AG04450 (cell line): ENCODE data around the gene NEGR1. TPM values are rescaled to one million over a fixed set of nuclear protein-coding genes. Genes with fewer than 3 reads are reported as not detected.

ENCODE experiments used
- CTCF ChIA-PET: fragments of 300-600, 350-600 bp; formaldehyde crosslinking; extraction: SDS; loops from one replicate; lab custom pipeline; 2022; ENCODE audit warnings: antibody characterized with exemption, inconsistent platforms; lab: Charles Lee
- POLR2A ChIA-PET: fragments of 350-600 bp; formaldehyde crosslinking; extraction: SDS; loops from one replicate; lab custom pipeline; 2021; ENCODE audit warnings: antibody characterized with exemption, inconsistent platforms; lab: Yijun Ruan, JAX
- DNase-seq: peaks from one replicate; pipeline ENCODE4 v3.0.0-alpha.2; 2011; ENCODE audit warnings: low read depth, low spot score
- H3K27ac ChIP-seq: one replicate; pipeline ENCODE4 v1.5.1; 2012; ENCODE audit warnings: low read depth, low read length, control low read depth
- H3K27me3 ChIP-seq: one replicate; pipeline ENCODE4 v1.6.0; 2012; ENCODE audit warnings: low read length; ENCODE audit not compliant: control insufficient read depth, insufficient read depth
- H3K4me3 ChIP-seq: 2 replicates; pipeline ENCODE4 v1.5.1; 2011; ENCODE audit warnings: mild to moderate bottlenecking, low read depth, low read length, control low read depth
- H3K9me3 ChIP-seq: 2 replicates; pipeline ENCODE4 v1.5.1; 2012; ENCODE audit warnings: low read length; ENCODE audit not compliant: control insufficient read depth, insufficient read depth
- CTCF ChIP-seq: IDR thresholded peaks from 2 replicates; pipeline ENCODE4 v1.5.1; 2011; ENCODE audit warnings: low read depth, low read length, control low read depth, inconsistent platforms
- polyA plus RNA-seq: library from polyadenylated mRNA; depleted of rRNA; stranded (reverse); fragments of >200 nt; gene quantifications from 2 replicates; pipeline ENCODE4 v1.2.3, GENCODE V29; 2011

NEGR1 gene
- polyA plus RNA-seq, 1 experiment, result 11.3 TPM

- POLR2A ChIA-PET, result no interaction called here
- TF ChIP-seq CTCF, result no peak
- CTCF ChIA-PET, result interaction anchor here (0.7 kb wide), 1 partner anchor 15 kb away, joined by 3 read pairs; no protein-coding TSS in a partner anchor
- no peak overlapping the region for H3K4me3 ChIP-seq
- no peaks in the 10 kb centered on the region for H3K9me3 ChIP-seq
- no peak for DNase-seq
- no peaks in the 10 kb centered on the region for H3K27me3 ChIP-seq
- no peak overlapping the region for H3K27ac ChIP-seq
Observed at GRCh38 chr1:72202761-72203160, 79.6 kb downstream of the NEGR1 start.

GRCh38 chr1:72197786-72198185 is 84.6 kb downstream of the NEGR1 start:
- ChIA-PET CTCF (interaction anchor here (0.6 to 1.3 kb wide), 2 partner anchors 11 to 491 kb away, joined by 3 to 5 read pairs; no protein-coding TSS in a partner anchor), POLR2A (no interaction called here)
- H3K27me3 ChIP-seq, result no peaks in the 10 kb centered on the region
- no peak overlapping the region for H3K4me3 ChIP-seq
- H3K9me3 ChIP-seq, result no peaks in the 10 kb centered on the region
- H3K27ac ChIP-seq, result no peak overlapping the region
- no peak for DNase-seq
- no peak for TF ChIP-seq CTCF

GRCh38 chr1:72186733-72187307 is 95.5 kb downstream of the NEGR1 start:
- H3K9me3 ChIP-seq, result no peaks in the 10 kb centered on the region
- peak; percentile 85 for TF ChIP-seq CTCF
- H3K27ac ChIP-seq, result no peak overlapping the region
- ChIA-PET POLR2A (no interaction called here), CTCF (interaction anchor here (0.6 to 3.3 kb wide), 12 partner anchors 11 to 991 kb away, joined by 3 to 17 read pairs (median 3); no protein-coding TSS in a partner anchor)
- no peaks in the 10 kb centered on the region for H3K27me3 ChIP-seq
- H3K4me3 ChIP-seq, result no peak overlapping the region
- no peak for DNase-seq

GRCh38 chr1:72184099-72184701 is 98.1 kb downstream of the NEGR1 start:
- CTCF ChIA-PET, result interaction anchor here (1.8 to 3.3 kb wide), 2 partner anchors 9 to 43 kb away, joined by 4 to 17 read pairs; no protein-coding TSS in a partner anchor
- H3K27ac ChIP-seq, result no peak overlapping the region

More at GRCh38 chr1:72184099-72184701, 98.1 kb downstream of the NEGR1 start:
- TF ChIP-seq CTCF, result no peak
- H3K27me3 ChIP-seq, result no peaks in the 10 kb centered on the region
- DNase-seq, result no peak
- no peak overlapping the region for H3K4me3 ChIP-seq
- no peaks in the 10 kb centered on the region for H3K9me3 ChIP-seq
- POLR2A ChIA-PET, result no interaction called here
